Measurements from ENCODE around the gene LMAN1.

- TF ChIP-seq CTCF (IDR thresholded peaks at IDR 0.05; ENCODE audit: insufficient read depth, low read length, poor library complexity, severe bottlenecking) (no peak), EZH2phosphoT487 (conservative IDR thresholded peaks at IDR 0.05; ENCODE audit: low read length) (no peak)
These were observed 57.1 kb downstream of the LMAN1 start for GRCh38 chr18:59301929-59302328.

Data from SU-DHL-6 (cell line).